NCI-H2107 (cell line): ENCODE data around the gene KRTAP10-2.

Experiments
- DNase-seq: peaks from one replicate; lab custom pipeline; 2025; lab: John Stamatoyannopoulos, UW

Gene KRTAP10-2

DNA sequence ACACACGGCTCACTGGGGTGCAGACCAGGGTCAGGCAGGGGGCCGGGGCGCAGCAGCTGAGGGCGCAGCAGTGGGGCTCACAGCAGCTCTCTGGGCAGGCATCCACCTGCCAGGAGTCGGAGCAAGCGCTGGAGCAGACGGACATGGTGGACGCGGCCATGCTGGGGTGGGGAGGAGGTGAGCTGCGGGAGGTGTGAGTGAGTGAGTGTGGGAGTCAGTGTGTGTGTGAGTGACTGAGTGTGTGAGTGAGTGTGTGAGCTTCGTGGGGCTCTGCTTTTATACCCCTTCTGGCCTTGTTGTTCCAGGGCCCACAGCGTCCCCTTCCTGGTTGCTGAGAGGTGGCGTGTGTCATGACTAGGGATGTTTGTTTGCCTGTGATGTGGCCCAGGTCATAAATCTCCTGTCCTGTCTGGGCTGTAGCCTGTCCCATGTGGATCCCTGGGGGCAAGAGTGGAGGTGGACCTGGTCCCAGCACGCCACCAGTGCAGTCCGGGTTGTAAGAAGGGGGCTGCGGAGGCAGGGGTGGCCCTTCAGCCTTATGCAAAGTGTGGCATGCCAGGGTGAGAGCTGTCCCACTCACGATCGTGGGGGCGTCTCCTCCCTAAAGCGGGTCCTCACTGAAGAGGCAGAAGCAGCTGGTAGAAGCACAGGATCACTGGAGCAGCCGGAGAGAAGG is 11.2 kb downstream of the KRTAP10-2 start, which contains the start of gene KRTAP10-1:
KRTAP10-1 (minus strand) TSS at position 205 of the 676 bp plus-strand sequence; CDS start at position 160, 45 bp downstream.
- DNase-seq: no peak

- no peak for DNase-seq
Measured at GRCh38 chr21:44539046-44539445, 12.3 kb downstream of the KRTAP10-2 start.

- no peak for DNase-seq
Measured at GRCh38 chr21:44537930-44538911, 13.1 kb downstream of the KRTAP10-2 start.

GRCh38 chr21:44535963-44536362 is 15.3 kb downstream of the KRTAP10-2 start:
- DNase-seq: no peak

DNA sequence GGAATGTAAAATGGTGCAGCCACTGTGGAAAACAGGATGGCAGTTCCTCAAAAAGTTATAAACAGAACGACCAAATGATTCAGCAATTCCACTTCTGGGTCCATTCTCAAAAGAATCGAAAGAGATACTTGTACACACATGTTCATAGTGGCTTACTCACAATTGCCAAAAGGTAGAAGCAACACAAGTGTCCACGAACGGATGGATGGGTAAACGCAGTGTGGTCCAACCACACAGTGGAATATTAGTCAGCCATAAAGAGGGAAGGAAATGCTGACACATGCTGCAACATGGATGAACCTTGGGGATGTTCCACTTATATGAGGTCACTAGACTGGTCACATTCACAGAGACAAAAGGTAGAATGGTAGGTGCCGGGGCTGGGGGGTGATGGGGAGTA is 16.6 kb downstream of the KRTAP10-2 start:
- DNase-seq: no peak

DNA sequence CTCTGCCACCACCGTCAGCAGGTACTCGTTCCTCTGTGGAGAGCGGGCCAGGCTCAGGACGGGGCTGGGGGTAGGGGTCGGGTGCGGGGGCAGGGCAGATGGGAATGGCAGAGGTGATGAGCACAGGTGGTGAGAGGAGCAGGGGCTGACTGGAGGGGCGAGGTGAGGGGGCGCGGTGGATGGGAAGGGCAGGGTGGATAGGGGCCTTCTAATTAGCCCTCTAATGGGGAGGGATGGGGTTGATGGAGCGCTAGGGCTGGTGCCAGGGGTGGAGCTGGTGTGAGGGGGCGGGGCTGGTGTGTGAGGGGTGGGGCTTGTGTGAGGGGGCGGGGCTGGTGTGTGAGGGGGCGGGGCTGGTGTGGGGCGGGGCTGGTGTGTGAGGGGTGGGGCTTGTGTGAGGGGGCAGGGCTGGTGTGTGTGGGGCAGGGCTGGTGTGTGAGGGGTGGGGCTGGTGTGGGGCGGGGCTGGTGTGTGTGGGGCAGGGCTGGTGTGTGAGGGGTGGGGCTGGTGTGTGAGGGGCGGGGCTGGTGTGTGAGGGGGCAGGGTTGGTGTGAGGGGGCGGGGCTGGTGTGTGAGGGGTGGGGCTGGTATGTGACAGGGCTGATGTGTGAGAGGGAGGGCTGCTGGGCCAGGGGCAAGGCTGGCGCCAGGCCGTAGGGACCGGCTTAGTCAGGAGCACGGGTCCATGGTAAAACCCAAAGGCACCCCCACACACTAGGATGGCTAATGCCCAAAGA is 17.2 kb downstream of the KRTAP10-2 start:
- no peak for DNase-seq

DNA sequence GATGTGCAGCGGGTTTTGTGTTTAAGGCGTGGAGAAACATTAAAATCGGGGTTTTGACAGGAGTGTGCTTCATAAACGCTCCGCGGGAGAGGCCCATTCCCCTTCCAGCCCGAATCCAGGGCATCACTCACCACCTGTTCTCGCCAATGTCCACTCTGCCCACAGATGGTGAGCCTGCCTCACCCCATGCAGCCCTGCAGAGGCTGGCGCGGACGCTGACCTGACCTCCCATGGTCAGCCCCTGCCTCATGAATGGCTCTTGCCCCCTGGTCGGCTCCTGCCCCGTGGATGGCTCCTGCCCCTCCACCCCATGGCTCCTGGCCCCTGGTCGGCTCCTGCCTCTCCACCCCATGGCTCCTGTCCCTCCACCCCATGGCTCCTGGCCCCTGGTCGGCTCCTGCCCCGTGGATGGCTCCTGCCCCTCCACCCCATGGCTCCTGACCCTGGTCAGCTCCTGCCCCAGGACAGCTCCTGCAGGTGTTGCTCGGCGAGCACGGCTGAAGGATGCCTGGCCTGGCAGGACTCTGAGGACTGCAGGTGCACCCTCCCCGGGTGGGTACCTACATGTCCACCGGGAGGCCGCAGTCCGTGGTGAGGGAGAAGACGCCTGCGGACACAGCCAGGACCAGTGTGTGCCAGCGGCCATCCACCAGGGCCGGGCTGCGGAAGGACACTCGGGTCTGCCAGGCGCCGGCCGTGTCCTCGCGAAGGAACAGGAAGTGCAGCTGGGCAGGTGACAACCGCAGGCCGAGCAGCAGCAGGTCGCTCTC is 18.0 kb downstream of the KRTAP10-2 start:
- DNase-seq: no peak

- no peak for DNase-seq
Measured at GRCh38 chr21:44532712-44533111, 18.6 kb downstream of the KRTAP10-2 start.

GRCh38 chr21:44531606-44532564 is 19.4 kb downstream of the KRTAP10-2 start:
- DNase-seq: no peak

DNA sequence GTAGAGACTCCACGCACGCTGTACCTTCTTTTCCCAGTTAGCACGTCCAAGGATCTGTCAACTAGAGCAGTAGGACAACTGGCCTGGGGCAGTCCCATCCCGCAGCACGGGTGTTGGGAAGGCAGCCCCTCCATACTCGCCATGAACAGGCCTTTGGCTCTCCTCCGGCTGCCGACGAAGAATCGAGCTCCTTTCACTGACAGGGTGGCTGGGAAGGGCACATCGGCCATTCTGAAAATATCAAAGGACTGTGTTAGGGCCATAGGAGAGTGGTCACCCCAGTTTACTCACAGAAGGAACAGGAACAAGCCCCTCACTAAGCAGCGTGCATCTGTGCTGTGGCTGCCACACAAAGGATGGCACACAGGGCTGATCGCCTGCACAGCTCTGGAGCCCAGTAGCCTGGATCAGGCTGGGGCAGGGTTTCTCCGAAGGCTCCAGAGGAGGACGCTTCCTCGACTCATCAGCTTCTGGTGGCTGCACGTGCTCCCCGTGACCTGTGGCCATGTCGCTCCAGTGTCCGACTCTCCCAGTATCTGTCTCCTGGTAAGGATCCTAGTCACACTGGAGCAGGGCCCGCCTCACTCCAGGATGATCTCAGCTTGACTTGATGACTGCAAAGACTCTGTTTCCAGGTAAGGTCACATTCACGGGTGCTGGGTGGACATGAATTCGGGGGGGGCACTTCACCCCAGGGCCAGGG is 20.3 kb downstream of the KRTAP10-2 start:
- no peak for DNase-seq

DNA sequence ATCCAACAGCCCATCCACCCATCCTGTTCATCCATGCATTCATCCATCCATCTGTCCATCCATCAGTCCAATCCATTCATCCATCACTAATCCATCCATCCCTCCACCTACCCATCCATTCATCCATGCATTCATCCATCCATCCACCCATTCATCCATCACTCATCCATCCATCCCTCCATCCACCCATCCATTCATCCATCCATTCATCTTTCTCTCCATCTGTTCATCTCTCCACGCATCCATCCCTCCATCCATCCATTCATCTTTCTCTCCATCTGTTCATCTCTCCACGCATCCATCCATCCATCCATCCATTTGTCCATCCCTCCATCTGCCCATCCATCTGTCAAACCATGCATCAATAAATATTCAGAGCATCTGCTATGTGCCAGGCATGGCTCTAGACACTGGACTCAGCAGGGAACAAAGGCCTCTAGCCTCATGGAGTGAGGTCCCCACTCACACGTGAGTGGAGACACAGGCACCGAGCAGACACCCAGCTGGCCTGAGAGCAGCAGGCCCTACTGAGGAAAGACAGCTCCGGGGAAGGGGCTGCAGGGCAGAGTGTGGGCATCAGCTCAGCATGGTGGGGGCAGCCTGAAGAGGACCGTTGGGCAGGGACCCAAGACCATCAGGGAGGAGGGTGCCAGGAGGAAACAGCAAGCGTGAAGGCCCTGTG is 20.9 kb downstream of the KRTAP10-2 start:
- no peak for DNase-seq

DNA sequence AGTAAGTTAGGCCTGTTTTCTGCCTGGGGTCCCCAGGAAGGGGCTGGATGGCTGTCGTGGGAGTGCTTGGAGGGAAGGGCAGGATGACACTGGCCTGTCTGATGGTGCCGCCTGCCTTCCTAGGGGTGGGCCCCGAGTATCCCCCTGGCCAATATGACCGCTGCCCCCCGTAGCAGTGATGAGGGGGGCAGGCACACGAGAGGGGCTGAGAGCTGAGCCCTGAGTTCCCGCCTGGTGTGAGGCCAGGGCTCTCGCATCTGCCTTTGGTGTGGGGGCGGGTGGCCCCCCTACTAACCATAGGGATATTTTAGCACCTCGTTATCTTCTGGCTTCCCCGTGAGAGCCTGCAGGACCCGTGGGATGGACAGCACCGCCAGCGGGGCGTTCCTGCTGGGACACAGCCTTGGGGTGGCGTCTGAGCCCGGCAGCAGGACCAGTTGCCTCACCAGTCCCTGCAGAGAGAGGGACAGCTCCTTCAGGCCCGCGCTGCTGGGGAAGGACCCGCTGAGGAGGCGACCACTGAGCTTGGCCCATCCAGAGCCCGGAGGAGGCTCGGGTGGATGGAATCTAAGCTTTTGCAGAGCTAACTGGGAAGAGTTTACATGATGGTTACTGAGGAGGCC is 21.7 kb downstream of the KRTAP10-2 start:
- no peak for DNase-seq

GRCh38 chr21:44529011-44529421 is 22.3 kb downstream of the KRTAP10-2 start:
- no peak for DNase-seq

DNA sequence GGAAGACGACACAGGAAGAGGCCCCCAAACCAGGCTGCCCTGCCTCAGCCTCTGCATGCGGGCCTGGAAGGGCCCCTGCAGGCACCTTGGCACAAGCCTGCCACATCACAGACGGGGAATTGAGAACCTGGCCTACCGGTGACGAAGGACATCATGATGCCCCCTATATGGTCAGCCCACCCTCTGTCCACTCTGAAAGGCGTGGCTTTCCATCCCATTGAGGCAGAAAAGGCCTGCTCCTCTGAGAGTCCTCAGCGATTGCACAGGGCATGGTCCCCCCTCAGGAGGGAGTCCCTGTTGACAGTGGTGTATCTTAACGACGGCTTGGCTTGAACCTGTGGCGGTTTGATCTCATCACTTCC is 22.7 kb downstream of the KRTAP10-2 start:
- no peak for DNase-seq

DNA sequence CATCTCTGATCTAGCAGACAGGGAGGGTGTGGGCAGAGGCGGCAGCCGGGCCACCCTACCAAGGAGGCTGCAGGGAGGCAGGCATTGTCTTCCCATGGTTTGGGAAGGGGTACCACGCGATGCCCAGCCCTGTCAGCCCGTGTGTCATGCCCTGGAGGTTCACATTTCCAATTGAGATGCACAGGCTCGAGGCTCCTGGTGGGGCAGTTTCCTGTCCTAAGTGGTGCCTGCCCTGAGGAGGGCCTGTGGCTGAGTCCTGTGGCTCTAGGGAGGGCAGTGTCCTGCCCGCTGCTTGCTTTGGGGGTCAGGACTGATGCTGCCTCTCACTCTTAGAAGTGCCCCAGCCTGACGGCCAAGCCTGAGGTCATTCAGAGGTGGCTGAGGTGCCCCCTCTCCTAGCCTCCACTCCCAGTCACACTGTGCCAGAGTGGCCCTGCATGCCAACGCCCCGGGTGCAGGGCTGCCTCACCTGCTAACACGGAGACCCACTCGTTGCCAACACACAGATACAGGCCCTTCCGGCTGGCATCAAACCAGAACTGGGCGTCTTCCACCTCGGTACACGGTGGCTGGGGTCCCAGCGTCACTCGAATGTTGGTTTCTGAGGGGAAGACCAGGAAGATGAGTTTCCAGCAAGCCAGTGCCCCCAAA is 23.2 kb downstream of the KRTAP10-2 start:
- DNase-seq: no peak

DNA sequence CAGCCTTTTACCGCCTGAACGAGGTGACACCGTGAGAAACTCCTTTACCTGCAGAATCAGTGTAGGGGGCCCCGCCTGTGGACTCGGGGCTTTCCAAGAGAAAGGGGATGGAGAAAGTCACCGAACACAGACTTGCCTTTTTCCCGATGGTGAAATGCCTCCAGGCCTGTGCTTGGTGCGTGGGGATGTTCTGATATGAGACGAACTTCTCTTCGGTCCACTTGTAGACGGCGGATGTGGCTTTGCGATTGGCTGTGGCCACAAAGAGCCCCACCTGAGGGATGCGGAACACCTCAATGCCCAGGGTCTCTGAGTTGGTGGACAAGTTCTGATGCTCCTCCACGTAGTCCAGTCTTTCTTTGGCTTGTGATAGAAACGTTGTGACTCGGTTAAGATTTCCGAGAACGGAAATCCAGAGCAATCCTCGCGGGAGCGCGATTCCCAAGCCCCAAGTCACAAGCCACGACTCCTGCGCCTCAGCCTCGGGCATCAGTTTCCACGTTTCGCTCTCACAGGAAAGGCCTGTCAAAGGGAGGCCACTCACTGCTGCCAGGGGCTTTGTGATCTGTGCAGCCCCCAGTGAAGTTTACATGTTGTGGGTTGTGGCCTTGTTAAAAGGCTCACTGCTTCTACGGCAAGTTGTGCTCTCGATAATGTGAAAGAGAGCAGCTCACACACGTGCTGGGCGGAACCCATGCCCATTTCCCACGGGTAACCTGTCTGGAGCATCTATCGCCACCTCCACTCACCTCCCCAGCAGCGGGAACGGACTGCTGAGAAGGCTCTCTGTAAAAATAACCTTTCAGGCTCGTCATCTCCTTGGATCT is 23.9 kb downstream of the KRTAP10-2 start:
- DNase-seq: no peak
